Esophagus muscularis mucosa (tissue), 4 donors: ENCODE measurements around the gene GGA2.

Source experiments
- CTCF ChIP-seq, 3 experiments: fragments of 200-600 bp in 2 of 3; fragments of 450-650 bp in 1 of 3; sonication (generic) in 2 of 3; IDR thresholded peaks; one replicate each; pipeline ENCODE4 v1.5.1; 2017 to 2019; ENCODE audit warnings: antibody characterized with exemption in 3 of 3, mild to moderate bottlenecking in 2 of 3, moderate library complexity in 1 of 3
- EP300 ChIP-seq: sonication (generic); formaldehyde crosslinking; IDR thresholded peaks from one replicate; pipeline ENCODE4 v1.6.1; 2017; ENCODE audit warnings: antibody characterized with exemption
- POLR2A ChIP-seq: fragments of 450-650 bp; IDR thresholded peaks from one replicate; pipeline ENCODE4 v1.6.1; 2017; ENCODE audit warnings: antibody characterized with exemption, moderate library complexity, mild to moderate bottlenecking, low read depth
- POLR2AphosphoS5 ChIP-seq, 2 donors: sonication (generic); formaldehyde crosslinking; IDR thresholded peaks; one replicate each; pipeline ENCODE4 v1.6.1; 2017; ENCODE audit warnings: antibody characterized with exemption in 2 of 2

- TF ChIP-seq POLR2A (no peak), POLR2AphosphoS5 (IDR thresholded peaks at IDR 0.05) (no peak), EP300 (no peak), CTCF (IDR thresholded peaks at IDR 0.05) (no peak)
These were observed 17.8 kb upstream of the GGA2 start for GRCh38 chr16:23527961-23528643.
